ENCODE data around the gene CYP1B1.

CYP1B1 gene

GRCh38 chr2:38065502-38066135 lies 10.3 kb downstream of the CYP1B1 start:
- no peak overlapping the region for H3K4me3 ChIP-seq (ENCODE audit: low read depth, low read length)
- DNase-seq (ENCODE audit: low read depth): peak; percentile 19
- TF ChIP-seq MYC (IDR thresholded peaks at IDR 0.05; ENCODE audit: low read depth, low read length) (no peak), POLR2A (IDR thresholded peaks at IDR 0.05; ENCODE audit: extremely low read depth, insufficient read length) (no peak), CTCF (IDR thresholded peaks at IDR 0.05; ENCODE audit: low read depth, low read length) (no peak), MAX (IDR thresholded peaks at IDR 0.05; ENCODE audit: low read depth, low read length) (no peak)

- no peak overlapping the region for H3K4me3 ChIP-seq (ENCODE audit: low read depth, low read length)
- TF ChIP-seq POLR2A (IDR thresholded peaks at IDR 0.05; ENCODE audit: extremely low read depth, insufficient read length) (no peak), CTCF (IDR thresholded peaks at IDR 0.05; ENCODE audit: low read depth, low read length) (no peak), MYC (IDR thresholded peaks at IDR 0.05; ENCODE audit: low read depth, low read length) (no peak), MAX (IDR thresholded peaks at IDR 0.05; ENCODE audit: low read depth, low read length) (no peak)
- peak; percentile 24 for DNase-seq (ENCODE audit: low read depth)
Observed at GRCh38 chr2:38064801-38065501, 11.0 kb downstream of the CYP1B1 start.

- H3K4me3 ChIP-seq (ENCODE audit: low read depth, low read length): no peak overlapping the region
- no peak for DNase-seq (ENCODE audit: low read depth)
- no peak for TF ChIP-seq MYC (IDR thresholded peaks at IDR 0.05; ENCODE audit: low read depth, low read length)
- TF ChIP-seq POLR2A (IDR thresholded peaks at IDR 0.05; ENCODE audit: extremely low read depth, insufficient read length): no peak
- TF ChIP-seq MAX (IDR thresholded peaks at IDR 0.05; ENCODE audit: low read depth, low read length): no peak
- TF ChIP-seq CTCF (IDR thresholded peaks at IDR 0.05; ENCODE audit: low read depth, low read length): no peak
Observed at GRCh38 chr2:38060236-38061018, 15.5 kb downstream of the CYP1B1 start.

- DNase-seq (ENCODE audit: low read depth): no peak
- TF ChIP-seq POLR2A (IDR thresholded peaks at IDR 0.05; ENCODE audit: extremely low read depth, insufficient read length) (no peak), MYC (IDR thresholded peaks at IDR 0.05; ENCODE audit: low read depth, low read length) (no peak), MAX (IDR thresholded peaks at IDR 0.05; ENCODE audit: low read depth, low read length) (no peak), CTCF (IDR thresholded peaks at IDR 0.05; ENCODE audit: low read depth, low read length) (no peak)
- H3K4me3 ChIP-seq (ENCODE audit: low read depth, low read length): no peak overlapping the region
Observed at GRCh38 chr2:38057651-38058410, 18.1 kb downstream of the CYP1B1 start.

- H3K4me3 ChIP-seq (ENCODE audit: low read depth, low read length): no peak overlapping the region
- TF ChIP-seq CTCF (IDR thresholded peaks at IDR 0.05; ENCODE audit: low read depth, low read length): no peak
- TF ChIP-seq POLR2A (IDR thresholded peaks at IDR 0.05; ENCODE audit: extremely low read depth, insufficient read length): no peak
- no peak for TF ChIP-seq MAX (IDR thresholded peaks at IDR 0.05; ENCODE audit: low read depth, low read length)
- no peak for TF ChIP-seq MYC (IDR thresholded peaks at IDR 0.05; ENCODE audit: low read depth, low read length)
- DNase-seq (ENCODE audit: low read depth): no peak
Observed at GRCh38 chr2:38056216-38056615, 19.7 kb downstream of the CYP1B1 start.
